22Rv1 (cell line): Measurements from ENCODE around the gene TAF1A.

Experiments
- ZFX ChIP-seq: fragments of 450-650 bp; IDR thresholded peaks from 2 replicates; pipeline ENCODE4 v1.6.1; 2017; ENCODE audit warnings: antibody characterized with exemption, borderline replicate concordance
- TF ChIP-seq, protein P1 (sequence below): fragments of 450-650 bp; IDR thresholded peaks from 2 replicates; pipeline ENCODE4 v1.5.1; 2017; ENCODE audit warnings: mild to moderate bottlenecking

DNA sequence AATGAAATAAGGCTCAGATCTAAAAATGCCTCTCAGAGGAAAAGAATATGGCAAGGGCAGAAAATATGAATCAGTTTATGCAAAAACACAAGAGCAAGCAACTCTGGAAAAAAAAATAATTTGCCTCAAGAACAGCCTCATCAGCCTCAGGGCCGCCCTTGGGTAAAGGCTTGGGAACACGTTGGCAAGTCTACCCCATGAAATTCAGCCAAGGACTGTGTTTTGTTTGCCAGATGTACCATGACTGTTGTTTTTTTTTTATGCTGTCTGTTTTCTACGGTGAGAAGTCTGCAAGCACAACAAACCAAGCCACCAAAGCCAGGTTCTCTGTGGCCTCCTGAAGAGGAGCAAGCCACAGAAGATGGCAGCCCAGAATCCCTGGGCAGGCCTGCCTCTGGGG, 59.8 kb downstream of the TAF1A start:
- TF ChIP-seq, protein P1, sequence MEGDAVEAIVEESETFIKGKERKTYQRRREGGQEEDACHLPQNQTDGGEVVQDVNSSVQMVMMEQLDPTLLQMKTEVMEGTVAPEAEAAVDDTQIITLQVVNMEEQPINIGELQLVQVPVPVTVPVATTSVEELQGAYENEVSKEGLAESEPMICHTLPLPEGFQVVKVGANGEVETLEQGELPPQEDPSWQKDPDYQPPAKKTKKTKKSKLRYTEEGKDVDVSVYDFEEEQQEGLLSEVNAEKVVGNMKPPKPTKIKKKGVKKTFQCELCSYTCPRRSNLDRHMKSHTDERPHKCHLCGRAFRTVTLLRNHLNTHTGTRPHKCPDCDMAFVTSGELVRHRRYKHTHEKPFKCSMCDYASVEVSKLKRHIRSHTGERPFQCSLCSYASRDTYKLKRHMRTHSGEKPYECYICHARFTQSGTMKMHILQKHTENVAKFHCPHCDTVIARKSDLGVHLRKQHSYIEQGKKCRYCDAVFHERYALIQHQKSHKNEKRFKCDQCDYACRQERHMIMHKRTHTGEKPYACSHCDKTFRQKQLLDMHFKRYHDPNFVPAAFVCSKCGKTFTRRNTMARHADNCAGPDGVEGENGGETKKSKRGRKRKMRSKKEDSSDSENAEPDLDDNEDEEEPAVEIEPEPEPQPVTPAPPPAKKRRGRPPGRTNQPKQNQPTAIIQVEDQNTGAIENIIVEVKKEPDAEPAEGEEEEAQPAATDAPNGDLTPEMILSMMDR, result no peak
- no peak for TF ChIP-seq ZFX
